GM18870 (cell line): ENCODE data around the gene ITK.

Experiments
- ATAC-seq: cut with Tn5 transposase; IDR thresholded peaks from one replicate; pipeline ENCODE4 v1.9.1; 2021; ENCODE audit warnings: moderate library complexity; ENCODE audit not compliant: unreplicated experiment

The ITK gene

DNA sequence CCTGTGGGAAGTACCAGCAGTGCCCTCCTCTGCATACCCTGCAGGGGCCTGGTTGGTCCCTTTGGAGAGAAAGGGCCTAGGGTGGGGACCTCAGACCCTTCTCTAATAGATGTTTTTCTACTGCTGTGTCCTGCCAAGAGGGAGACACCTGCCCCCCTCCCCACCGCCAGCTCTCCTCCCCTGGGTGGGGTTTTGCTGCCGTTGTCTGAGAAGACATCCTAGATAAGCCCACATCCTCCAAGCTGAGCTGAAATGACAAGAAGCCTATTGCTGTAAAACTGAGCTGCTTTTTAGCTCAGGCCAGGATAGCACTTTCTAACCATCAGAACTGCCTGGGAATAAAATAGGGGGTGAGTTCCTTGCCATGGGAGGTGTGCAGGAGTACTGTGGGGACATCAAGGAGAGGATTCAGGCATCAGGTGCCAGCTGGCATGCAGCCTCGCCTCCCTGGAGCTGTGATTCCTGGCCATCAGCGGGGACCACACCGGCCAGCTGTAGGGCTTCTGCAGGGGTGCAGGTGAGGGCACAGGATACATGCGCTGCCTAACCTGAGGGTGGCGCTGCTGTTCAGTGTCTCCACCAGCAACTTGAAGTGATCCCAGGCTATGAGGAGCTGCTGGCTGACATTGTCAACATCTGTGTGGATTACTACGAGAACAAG is 123.2 kb downstream of the ITK start:
- ATAC-seq: no peak
